ENCODE measurements around the gene CHMP6.

The CHMP6 gene

DNA sequence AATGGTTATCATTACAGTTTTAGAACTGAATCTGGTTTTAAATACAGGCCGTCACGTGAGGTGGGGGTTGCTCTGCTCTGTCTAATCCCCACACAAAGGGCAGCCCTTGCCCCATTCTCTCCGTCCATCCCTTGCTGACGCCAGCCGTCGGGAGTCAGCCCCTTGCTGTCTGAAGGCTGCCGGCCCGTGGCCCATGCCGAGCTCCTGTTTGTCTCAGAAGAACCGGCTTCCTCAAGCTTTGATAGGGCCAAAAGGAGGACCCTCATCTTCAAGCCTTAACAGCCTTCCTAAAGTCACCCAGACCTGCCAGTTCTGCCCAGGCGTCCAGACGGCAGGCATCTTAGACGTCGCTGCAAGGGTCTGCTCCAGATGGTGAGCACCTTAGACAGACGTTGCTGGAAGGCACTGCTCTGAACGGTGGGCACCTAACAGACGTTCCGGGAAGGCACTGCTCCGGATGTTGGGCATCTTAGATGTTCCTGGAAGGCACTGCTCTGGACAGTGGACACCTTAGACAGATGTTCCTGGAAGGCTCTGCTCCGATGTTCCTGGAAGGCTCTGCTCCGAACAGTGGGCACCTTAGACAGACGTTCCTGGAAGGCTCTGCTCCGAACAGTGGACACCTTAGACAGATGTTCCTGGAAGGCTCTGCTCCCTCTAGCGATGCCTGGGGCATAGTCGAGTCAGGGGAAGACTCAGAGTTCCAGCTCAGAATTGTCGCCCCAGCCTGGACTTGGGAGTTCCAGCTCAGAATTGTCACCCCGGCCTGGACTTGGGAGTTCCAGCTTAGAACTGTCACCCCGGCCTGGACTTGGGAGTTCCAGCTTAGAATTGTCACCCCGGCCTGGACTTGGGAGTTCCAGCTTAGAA lies 35.1 kb upstream of the CHMP6 start:
- no peak for DNase-seq

- no peak for DNase-seq
Measured at GRCh38 chr17:80957461-80957941, 34.1 kb upstream of the CHMP6 start.

DNA sequence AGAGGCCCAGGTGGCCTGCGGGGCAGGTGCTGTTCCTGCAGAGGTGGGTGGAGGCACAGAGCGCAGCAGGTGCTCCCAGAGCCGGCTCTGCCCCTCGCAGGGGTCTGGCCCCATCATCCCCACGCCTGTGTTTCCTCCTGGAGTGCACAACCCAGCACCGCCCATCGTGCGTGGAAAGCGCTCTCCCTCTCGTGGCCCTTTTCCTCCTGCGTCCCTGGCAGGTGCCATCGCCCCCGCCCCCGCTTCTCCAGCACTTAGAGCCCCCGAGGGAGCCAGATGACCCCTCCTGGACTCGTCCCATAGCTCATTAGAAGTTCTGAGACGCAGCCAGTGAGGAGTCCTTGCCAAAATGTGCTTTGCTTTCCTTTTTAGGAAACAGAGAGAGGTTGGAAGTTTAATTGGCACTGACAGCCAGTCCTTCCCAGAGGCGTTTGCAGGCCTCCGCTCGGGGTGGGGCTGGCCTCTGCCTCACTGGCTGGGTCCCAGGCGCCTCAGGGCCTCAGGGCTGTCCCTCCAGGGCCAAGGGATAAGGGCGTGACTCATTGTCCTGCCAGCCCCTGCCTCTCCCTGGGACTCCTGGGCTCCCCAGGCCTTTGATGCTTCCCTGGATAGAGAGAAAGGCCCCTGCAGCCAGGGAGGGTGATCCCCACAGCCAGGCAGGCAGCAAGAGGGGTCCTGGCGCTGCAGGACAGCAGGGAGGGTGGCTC lies 32.2 kb upstream of the CHMP6 start:
- DNase-seq: no peak

GRCh38 chr17:80960037-80960796 lies 31.4 kb upstream of the CHMP6 start:
- no peak for DNase-seq

GRCh38 chr17:80960797-80961452 lies 30.7 kb upstream of the CHMP6 start:
- no peak for DNase-seq

DNA sequence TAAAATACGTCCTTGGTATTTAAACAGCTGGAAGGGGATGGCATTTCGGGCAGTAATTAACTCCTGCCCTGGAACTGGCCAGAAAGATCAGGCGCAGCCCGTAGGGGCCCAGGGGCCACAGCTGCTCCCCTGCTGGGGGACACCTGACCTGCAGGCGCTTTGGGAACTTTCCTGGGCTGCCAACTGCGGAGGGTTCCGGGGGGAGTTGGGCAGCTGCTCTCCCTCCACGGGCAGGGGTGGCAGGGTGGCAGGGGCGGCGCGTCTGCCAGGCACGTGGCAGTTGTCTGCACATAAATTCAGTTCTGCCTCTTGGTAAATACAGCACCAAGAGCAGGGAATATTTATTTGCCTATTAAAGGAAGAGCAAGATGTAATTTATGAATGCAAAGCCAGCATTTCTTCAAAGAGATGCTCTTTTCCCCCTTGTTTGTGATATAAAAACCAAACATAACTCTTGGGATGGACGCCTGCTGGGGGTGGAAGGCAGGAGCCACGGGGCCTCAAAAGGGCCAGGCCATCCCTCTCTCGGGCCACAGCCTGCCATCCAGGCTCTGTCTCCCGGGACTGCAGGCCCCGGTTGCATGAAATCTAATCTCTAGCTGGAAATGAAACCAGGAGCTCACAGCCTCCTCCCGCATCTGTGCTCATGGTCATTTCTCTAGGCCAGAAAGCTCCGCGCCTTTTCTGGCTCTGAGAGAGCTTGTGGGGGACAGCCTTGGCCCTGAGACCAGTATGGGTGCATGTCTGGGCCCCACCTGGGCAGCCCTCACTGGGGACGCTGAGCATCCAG lies 29.9 kb upstream of the CHMP6 start:
- no peak for DNase-seq

GRCh38 chr17:80962356-80963329 lies 29.0 kb upstream of the CHMP6 start:
- no peak for DNase-seq

DNA sequence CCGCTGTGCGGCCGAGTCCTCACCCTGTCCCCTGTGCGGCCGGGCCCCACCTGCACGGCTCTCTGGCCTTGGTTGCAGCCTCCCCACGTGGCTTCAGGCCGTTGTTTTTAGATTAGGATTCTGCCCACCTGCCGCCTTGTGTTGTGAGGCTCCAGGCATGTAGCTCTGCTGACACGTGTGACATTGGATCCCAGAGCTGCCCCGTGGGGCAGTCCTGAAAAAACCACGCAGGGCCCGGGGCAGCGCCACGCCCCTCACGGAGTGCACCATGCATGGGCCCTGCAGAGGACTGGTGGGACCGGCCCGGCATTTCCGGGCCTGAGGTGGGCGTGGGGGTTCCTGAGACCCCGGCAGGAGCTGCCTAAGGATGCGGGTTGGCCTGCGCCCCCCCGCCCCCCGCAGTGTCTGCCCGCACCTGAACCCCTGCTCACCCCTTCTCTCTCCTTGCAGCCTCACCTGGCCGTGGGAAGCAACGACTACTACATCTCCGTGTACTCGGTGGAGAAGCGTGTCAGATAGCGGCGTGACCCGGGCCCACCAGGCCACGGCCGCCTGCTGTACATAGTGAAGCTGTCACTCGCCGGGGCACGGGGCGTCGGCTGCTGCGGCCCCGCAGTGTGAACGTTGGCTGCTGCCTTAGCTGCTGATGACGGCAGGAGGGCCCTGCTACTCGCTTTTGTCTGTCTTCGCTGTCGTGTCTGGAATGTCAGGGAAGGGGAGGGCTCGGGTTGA lies 27.7 kb upstream of the CHMP6 start:
- no peak for DNase-seq

GRCh38 chr17:80964544-80964856 lies 27.1 kb upstream of the CHMP6 start:
- no peak for DNase-seq

GRCh38 chr17:80964859-80965580 lies 26.6 kb upstream of the CHMP6 start:
- no peak for DNase-seq

- DNase-seq: no peak
Measured at GRCh38 chr17:80965606-80966005, 26.0 kb upstream of the CHMP6 start.

GRCh38 chr17:80967404-80967872 lies 24.2 kb upstream of the CHMP6 start:
- DNase-seq: no peak

DNA sequence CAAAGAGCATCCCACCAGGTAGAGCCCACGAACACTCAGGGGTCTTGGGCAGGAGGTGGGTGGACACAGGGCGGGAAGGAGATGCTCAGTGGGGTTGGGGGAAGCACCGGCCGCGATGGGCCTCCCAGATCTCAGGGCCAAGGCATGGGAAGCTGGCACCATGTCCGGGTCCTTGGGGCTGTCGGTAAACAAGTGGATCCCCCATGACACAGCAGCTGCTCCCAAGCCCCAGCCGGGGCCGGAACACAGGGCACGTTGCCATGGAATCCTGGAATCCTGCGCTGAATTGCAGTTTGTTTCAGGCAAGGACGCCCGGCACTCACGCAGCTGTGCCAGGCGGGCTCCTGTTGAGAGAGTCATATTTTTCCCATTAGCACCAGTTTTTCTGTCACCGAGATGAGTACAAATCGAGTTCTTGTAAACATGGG lies 23.0 kb upstream of the CHMP6 start:
- no peak for DNase-seq

DNA sequence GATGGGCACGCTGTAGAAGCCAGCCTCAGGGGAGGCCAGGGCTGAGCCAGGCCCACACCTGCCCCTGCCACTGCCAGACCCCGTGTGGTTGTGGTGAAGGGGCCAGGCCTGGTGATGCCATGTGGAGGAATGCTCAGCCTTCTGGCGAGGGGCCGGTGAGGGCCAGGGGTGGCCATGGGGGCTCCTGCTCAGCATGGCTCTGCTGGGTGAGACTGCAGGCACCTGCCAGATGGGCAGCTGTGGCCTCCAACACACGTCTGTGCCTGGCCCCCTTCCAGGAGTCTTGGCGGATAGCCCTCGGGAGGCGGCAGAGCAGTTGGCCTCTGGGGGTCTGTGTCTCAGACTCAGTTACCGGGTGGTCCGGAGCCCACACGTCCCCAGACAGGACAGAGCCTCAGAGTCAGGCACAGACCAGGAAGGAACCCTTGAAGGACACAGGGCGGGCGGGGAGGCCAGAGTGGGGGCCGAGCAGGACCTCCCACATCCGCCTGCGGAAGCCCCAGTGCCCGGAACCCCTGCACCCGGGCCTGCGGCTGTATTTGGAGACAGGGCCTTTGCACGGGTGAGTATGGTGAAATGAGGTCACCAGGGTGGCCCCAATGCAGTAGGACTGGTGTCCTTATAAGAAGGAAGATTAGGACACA lies 22.5 kb upstream of the CHMP6 start:
- DNase-seq: no peak

DNA sequence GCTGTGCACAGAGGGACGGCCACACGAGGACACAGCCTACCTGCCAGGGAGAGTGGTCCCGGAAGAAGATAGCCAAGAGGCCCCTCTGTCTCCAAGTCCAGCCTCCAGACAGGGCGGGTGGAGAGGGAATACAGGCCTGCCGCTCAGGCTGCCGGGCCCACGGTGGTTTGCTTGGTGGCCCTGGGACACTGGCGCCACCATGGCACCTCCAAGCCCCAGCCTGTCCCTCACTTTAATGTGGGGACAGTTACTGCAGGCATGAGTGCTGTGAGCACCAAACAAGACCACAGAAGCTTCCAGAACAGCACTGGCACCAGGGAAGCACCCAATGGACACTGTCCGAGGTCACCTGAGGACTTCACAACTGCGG lies 22.0 kb upstream of the CHMP6 start:
- no peak for DNase-seq

GRCh38 chr17:80970044-80970761 lies 21.4 kb upstream of the CHMP6 start:
- DNase-seq: peak; percentile 51

DNA sequence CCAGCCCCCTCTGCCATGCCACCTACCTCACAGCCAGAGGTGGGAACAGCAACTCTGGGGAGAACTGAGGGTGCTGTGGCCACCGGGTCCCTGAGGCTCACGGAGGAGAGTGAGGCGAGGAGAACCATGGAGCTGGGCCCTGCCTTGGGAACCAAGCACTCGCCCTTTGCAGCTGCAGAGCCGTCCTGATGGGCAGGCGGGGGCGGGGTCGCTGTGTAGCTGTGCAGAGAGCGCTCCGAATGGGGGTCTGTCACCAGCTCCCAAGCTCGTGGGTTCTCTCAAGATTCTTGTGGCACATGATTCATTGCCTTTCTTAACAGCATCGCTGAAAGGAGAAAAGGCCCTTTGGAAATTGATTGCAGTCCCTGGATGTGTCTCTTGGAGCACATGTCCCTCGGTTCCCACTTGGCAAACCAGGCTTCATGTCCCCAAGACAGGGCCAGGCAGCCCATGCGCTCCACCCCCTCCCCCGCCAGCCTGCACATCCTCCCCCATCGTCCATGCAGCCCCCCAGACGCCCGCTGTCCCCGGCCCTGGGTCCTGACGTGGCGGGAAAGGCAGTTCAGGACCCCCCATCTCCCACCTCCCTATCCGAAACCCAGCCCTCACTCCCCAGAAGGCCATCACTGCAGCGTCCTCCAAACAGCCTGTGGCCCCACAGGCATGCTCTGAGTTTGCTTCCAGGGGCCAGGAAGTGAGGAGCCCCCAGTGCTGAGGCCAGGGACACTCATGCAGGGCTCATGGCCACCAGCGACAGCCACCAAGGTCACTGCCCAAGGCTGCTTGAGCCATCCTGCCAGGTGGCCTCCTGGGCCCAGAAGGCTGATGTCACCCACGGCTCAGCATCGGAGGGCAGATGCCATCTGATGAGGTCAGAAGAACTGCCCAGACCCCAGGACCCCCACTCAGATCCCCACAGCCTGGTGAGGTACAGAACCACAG lies 20.6 kb upstream of the CHMP6 start:
- DNase-seq: no peak

Measured in CD4-positive, alpha-beta T cell treated with Interleukin-15 for 1 hour (primary cell).